Kidney capillary endothelial cell (primary cell): ENCODE results near the gene SGK1.
"Not testable (repeated sequence)": the region's sequence is repeated elsewhere in the genome, so short reads cannot be mapped to it uniquely, and the experiment has no call there.

Experiments used
- DNase-seq: peaks from one replicate; pipeline ENCODE4 v3.0.0-alpha.2; 2018; ENCODE audit warnings: low spot score

SGK1 gene

DNA sequence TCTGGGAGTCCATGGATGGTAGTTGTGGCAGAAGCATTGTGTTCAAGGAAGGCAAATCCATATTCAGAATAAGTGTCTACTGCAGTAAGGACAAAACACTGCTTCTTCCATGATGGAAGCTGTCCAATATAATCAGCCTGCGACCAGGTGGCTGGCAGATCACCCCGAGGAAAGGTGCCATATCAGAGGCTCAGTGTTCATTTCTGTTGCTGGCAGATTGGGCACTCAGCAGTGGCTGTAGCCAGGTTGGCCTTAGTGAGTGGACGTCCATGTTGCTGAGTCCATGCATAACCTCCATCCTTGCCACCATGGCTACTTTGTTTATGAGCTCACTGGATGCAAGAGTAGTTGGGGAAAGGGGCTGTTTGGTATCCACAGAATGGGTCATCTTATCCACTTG lies 130.2 kb downstream of the SGK1 start:
- DNase-seq, result no peak

DNA sequence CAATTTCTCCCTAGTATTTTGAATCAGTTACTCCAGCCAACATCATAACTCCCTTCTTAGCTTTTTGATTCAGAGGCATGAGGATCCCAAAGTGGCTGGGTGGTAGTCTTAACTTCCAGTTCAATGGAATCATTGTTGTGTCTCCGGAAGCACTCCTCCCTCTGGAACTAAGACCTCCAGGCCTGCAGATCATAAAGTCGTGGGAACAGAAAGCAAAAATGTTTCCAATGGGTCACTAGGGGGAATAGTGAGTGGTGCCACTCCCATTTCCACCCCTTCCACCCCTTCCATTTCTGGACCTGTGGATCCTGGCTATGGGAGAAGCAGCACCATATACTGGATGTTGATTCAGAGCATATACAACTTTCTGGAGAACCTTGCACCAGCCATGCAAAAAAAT lies 130.8 kb downstream of the SGK1 start:
- no peak for DNase-seq

DNA sequence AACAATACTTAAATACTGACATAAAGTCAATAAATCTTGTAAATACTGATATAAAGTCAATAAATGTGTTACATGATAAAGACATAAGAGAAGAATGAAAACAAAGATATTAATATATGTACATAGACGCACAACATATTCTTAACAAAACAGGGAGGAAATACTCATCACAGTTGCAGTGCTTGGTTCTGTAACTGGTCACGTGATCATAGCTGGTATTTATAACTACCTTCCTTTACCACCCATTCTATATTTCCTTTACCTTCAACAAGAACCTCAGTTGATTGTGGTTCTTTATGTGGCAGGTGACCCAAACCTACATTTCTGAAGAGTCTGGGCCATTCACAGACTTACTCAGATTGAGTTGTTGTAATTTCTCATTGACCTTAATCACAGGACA lies 131.6 kb downstream of the SGK1 start:
- DNase-seq, result no peak

DNA sequence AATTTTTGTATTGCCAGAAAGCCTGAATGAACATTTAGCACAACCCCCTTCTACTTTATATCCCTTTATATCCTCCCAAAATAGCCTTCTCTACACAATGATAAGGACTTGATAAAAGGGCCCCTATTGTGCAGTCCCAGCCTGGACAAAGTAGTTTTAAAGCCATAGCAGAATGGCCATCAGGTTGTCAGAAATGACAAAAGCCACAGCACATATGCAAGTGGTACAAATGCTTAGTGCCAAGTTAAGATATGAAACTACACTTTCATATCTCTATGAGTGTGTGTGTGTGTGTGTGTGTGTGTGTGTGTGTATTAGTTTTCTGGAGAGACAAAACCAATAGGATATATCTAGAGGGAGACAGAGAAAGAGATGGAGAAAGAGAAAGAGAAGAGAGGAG lies 132.6 kb downstream of the SGK1 start:
- no peak for DNase-seq

DNA sequence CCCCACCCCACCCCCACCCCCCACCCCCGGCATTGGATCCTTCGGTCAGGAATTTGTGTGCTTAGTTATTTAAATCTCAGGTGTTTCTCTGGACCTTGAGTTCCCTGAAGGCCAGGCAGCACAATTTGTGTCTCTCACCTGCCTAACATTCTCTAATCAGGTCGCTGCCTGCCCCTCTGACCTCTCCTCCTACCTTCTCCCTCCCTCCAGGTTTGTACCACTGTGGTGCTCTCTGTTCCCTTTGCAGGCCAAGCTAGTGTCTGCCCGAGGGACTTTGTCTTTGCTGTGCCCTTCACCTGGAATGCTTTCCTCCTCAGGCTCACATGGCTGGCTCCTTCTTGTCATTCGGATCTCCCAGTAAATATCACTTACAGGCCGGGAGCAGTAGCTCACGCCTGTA lies 134.1 kb downstream of the SGK1 start:
- no peak for DNase-seq

DNA sequence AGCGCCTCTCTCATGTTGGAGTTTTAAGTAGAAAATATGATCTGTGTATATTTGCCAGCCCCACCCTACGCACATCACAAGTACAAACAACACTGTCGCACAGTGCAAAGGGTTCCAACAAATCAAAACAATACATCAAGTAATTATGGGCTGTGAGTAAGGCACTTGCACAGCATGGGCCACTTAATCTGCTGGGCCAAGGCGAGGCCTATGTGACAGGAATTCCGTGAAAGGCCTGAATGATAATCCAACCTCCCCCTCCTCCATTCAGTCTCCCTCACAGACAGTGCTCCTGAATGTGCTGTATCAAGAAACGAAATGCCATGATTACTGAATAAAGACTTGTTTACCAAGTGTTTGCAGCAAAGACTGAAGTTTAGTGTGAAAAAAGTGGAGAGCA lies 135.4 kb downstream of the SGK1 start:
- DNase-seq, result no peak

DNA sequence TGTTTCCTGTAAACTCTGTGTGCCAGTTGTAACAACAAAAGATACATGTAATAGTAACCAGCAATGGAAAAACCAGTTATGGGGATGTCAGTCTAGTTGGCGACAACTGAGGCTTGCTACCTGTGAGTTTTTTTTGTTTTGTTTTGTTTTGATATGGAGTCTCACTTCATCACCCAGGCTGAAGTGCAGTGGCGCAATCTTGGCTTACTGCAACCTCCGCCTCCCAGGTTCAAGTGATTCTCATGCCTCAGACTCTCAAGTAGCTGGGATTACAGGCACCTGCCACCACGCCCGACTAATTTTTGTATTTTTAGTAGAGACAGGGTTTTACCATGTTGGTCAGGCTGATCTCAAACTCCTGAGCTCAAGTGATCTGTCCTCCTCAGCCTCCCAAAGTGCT lies 136.2 kb downstream of the SGK1 start:
- DNase-seq, result not testable (repeated sequence)

DNA sequence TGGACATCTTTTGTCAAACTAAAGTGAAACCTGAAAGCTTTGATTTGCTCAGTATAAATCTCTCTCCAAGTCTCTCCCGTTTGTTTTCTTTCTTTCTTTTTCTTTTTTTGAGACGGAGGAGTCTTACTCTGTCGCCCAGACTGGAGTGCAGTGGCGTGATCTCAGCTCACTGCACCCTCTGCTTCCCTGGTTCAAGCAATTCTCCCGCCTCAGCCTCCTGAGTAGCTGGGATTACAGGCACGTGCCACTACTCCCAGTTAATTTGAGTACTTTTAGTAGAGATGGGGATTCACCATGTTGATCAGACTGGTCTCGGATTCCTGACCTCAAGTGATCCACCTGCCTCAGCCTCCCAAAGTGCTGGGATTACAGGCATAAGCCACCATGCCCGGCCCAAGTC lies 136.7 kb downstream of the SGK1 start:
- DNase-seq, result not testable (repeated sequence)

DNA sequence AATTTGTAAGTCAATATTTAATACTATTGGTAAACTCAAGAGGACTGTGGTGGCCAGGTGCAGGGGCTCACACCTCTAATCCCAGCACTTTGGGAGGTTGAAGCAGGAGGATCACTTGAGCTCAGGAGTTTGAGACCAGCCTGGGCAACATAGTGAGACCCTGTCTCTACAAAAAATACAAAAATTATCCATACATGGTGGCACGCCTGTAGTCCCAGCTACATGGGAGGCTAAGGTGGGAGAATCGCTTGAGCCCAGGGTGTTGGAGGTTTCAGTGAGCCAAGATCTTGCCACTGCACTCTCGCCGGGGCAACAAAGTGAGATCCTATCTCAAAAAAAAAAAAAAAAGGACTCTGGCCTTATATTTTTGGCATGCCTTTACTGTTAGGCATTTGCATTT lies 137.4 kb downstream of the SGK1 start:
- DNase-seq, result not testable (repeated sequence)

DNA sequence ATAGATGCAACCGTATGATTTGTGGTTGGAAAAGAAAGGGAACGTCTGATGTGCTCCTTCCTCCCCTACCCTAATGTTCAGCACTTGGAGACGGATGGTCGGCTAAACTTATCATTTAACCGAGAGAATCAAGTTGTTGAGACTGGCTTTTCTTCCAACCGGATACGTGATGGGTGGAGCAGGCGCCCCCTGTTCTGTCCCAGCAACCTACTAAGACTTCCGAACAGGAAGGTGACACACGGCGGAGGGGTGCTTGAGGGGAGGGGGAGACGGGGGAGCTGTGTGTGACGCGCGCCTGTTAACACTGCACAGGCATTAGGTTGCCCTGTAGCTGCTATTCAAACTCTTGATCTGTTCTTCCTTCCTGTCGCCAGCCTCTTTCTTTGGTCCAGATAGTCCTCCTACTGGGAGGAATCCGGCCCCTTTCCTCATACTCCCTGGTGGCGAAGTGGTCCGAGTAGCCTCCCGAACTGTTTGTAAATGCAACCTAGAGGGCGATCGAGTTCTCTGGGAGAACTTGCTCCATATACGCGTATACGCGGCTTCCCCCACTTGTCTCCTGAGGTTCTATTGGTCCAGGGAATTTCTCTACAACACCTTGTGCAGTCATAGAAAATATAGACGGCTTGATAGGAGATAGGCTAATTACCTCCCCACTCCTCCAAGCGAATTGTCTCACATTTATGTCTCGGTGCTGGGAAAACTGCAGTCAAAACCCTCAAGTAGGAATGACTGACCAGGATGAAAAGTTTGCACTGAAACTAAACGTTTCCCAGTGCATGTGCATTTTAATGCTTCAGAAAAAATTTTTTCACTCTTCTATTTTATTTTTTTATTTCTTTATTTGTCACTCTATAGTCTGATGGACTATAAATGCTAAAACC lies 139.5 kb downstream of the SGK1 start:
- peak; percentile 98 for DNase-seq

DNA sequence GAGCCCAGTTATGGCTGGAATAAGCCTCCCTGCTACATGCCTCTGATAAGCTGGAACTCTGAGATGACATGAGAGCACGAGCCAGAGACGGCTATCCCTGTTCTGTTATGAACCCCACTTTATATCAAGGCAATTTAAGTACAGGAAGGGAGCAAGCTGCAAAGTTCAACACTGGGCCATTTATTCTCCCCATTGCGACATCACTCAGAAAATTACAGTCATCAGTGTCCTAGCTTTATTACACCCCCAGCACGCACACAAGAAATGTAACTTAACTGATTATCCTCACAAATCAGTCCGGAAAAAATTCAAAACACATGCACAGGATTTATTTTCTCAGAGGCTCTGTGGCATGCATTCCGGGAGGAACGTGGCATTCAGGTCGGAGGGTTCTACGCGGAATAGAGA lies 140.2 kb downstream of the SGK1 start:
- DNase-seq, result no peak

DNA sequence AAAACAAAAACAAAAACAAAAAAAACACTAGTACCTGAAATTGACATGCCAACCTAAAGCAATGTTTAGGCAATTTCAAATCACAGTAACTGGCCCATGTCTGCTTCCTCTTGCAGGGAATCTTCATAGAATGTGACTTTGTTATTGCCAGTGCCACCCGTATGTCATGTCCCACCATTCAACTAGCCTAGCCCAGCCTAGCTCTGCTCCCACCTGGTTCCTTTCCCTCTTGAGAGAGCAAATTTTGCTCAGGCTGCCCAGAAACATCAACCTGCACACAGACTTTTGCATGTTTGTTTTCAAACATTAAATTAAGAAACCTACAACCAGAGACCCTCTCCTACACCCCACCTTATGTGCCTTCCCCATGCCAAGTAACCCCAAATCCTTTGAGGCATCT lies 140.7 kb downstream of the SGK1 start:
- peak; percentile 15 for DNase-seq

DNA sequence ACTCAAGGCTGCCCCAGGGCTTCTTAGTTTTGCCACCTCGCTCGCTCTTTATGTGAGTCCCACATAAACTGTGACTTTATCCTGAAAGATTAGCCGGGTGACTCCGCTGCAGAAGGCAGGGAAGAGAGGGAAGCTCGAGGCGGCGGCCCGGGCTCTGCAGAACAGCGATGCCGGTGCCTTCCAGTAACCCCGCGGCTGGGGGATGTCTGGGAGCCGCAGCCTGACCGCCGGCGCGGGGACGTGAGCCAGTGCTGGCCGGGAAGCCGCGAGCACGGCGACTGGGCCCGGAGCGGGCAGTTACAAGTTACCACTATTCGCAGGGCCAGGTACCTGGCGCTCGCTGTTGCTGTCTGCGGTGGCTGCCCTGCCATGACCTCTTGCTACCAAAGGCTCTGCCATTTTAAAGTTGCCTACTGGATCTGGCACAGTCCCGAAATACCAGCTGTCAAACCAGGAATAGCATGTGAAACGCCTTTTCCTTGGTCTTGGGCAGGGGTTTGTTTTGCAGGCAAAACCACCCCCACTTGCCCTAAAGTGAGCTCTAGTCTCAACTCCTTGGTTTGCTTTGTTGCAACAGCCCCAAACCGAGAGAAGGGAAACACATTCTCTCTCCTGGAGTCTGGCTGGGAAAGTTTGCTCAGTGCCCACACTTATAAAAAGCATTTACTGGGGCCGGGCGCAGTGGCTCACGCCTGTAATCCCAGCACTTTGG lies 141.5 kb downstream of the SGK1 start:
- peak; percentile 48 for DNase-seq

DNA sequence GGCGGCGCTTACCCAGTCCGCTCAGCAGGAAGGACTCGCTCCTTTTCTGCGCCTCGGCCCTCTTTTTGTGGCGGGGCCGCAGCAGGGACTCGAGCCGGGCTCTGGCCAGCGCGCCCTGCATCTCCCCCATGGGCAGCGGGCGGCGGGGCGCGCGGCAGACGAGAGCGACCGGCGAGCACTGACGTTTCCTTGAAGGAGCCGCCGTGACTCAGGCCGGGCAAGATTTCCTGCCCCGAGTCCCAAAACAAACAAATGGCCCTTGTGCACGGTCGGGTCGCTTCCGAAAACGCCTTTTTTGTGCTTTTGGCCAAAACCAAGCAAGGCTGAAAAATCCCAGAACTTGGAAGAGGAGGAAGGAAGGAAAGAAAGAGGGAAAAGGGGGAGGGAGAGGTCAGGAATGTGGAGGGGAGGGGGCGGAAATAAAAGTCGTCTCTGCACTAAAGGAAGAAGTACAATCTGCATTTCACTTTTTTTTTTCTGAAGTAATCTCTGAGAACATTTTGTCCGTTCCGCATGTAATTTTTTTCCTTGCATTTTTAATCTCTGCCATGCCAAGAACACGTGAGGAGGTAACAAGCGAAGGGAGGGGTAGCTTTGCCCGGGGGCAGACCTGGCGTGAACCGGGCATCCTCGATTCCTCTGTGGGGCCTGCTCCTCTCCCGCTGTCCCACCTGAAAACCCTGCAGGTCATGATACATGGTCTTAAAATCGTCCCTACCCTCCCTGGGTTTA lies 142.2 kb downstream of the SGK1 start:
- peak; percentile 83 for DNase-seq

DNA sequence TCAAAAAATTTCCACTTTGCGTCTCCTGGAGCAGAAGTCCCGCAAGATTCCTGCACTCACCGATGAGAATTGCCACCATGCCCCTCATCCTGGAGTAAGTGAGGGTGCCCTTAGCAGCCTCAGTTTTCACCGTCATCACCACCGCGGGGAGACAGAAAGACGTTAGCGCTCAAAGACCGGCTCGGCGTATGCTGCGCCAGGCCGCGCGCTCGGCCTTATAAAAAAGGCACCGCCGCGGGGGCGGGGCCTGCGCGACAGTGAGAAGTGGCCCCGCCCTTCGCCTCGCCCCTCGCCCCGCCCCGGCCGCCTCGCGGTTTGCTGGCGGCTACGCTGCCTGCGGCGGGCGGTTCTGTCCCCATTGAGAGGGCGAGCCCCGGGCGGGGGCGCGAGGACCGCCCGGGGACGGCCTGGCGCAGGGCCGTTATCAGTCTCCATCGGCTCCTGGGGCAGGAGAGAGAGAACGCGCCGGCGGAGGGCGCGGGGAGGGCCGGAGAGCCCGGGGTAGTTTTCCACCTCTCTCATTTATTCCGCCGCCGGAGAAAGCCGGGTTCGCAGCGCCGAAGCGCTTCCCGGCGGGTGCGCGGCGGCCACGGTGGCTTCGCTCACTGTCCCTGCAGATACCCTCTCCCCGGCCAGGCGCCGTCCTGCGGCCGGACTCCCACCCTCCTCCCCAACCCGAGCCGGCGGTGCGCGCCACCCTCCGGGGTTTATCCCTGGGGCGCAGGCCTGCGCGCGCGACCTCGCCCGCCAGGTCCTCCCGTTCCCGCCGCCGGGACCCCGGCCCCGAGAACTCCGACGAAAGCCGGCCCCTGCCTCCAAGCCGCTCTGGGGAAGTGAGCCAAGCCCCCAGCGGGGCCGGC lies 143.0 kb downstream of the SGK1 start:
- DNase-seq, result peak; percentile 81

DNA sequence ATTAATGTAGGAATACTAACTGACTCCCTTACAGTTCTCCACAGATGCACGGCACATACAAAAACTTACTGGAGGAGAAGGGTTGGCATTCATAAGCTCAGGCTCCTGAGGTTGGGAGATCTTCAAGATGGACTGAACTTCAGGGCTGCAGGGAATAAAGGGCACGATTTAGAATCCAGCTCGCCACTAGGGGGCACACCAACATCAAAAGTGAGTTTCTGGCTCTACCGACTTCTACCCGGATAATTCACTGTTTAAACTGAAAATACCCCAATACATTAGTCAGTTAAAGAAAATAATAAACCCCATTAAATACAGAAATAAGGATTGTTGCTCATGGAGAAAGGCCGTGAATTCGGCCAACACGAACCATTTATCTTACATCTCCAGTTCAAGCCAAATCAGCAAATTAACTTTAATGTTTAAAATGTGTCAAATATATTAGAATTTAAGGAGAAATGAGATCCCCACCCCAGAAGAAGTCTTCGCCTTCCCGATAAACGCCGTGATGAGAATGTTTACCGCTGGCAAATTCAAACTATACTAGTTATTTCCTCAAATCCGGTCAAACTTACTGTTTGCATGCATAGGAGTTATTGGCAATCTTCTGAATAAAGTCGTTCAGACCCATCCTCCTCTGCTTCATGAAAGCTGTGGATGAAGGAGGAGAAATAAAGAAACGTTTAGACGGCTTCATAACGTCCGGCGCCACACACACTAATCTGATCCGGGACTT lies 143.8 kb downstream of the SGK1 start:
- DNase-seq, result peak; percentile 75

DNA sequence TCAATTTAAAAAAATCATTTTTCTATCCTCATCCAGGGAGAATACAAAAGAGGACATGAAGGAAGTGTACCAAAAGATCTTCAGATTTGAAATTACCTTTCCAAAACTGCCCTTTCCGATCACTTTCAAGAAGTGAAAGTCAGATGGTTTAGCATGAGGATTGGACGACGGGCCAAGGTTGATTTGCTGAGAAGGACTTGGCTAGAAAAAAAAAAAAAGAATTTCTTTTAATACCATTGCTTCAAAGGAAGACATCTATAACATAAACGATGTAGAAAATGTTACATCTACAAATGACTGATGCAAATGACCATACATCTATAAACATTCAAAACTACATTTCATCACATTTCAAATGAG lies 144.6 kb downstream of the SGK1 start:
- DNase-seq, result peak; percentile 19

DNA sequence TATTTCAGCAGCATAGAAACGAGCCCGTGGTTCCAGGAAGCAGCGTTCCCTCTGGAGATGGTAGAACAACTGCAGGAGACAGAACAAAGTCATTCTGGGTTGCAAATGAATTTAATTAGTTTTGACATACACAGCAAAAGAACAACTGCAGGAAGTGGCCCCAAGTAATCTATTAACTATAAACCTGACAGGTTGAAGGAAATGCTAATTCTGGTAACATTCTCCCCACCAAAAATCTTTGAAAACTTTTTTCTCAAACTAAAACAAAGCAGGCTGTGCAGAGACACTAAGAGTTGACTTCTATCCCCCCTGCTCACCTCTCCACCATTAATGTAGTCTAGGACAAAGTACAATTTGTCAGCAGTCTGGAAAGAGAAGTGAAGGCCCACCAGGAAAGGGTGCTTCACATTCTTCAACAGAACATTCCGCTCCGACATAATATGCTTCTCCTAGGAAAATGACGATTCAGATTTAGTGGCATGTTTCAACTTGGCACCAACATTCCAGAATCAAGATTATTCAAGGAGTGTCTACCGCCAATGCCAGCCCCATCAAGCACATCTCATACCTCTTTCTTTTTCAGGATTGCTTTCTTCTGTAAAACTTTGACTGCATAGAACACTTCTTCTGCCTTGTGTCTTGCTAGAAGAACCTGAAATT lies 145.1 kb downstream of the SGK1 start:
- DNase-seq, result peak; percentile 27

DNA sequence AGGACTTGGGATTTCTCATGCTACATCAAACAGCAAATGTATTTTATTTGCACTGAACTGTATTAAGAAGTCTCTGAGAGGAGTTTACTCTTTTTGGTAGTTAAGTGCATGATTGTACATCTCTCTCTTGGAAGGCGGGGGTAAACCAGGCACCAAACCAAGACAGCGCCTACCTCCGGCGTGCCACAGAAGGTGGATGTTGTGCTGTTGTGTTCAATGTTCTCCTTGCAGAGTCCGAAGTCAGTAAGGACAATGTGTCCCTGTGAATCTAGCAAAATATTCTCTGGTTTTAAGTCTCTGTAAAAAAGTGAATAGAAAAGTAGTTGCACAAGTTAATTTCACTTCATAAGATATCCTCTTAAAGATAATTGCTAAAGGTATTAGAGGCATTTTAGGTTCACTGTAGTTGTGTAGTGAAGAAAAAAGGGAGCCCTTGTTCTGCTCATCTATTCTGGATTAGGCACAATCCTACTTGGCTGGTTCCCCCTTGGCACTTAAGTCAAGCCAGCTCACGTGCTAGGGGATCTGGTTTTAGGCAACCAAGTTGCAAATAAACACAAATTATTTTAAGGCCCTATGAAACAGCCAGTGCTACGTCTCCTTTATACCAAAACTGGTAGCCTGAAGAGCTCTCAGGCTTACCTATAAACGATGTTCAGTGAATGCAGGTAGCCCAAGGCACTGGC lies 145.7 kb downstream of the SGK1 start:
- peak; percentile 16 for DNase-seq

DNA sequence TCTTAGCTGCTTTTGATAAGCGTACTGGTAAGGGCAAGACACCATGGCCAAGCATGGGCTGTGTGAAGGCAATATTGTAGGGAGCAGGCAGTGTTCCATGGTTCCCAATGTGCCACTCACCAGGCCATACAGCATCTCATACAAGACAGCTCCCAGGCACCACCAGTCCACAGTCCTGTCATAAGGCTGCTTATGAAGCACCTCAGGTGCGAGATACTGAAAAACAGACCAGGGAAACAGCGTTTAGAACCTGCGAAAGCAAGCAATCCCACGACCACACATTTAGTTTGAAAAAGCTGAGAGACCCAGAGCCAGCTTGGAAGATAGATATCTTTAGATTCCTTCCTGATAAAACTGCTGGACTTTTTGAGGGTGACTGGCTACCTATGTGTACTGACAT lies 146.4 kb downstream of the SGK1 start:
- DNase-seq, result no peak
